HCT116 (cell line): ENCODE results near the gene AURKA. TPM values are rescaled to one million over a fixed set of nuclear protein-coding genes. Genes with fewer than 3 reads are reported as not detected.

Source experiments
- ATAC-seq: fragments of 200-7000 bp; cut with Tn5 transposase; 2 replicates; pipeline ENCODE4 v1.9.1; 2020; ENCODE audit warnings: mild to moderate bottlenecking, moderate library complexity
- BruUV-seq: library from RNA; stranded (reverse); fragments of 400-500 nt; replicated peaks from 2 replicates; lab custom pipeline; 2021; lab: Mats Ljungman, UMichigan
- CTCF ChIA-PET: fragments of 300-600 bp; sonication (Branson Sonifier 250); formaldehyde crosslinking; loops from one replicate; lab custom pipeline; 2021; ENCODE audit warnings: antibody characterized with exemption; lab: Charles Lee
- POLR2A ChIA-PET: fragments of 300-600, 350-600 bp; sonication (Branson Sonifier 250); formaldehyde crosslinking; loops from one replicate; lab custom pipeline; 2021; ENCODE audit warnings: antibody characterized with exemption; lab: Charles Lee
- RAD21 ChIA-PET, 2 experiments: fragments of 300-600 bp; sonication (Branson Sonifier 250); formaldehyde crosslinking; loops; one replicate each; lab custom pipeline; 2023; ENCODE audit warnings: low total read pairs in 2 of 2; ENCODE audit not compliant: uncharacterized antibody in 2 of 2, unreplicated experiment in 2 of 2, low non-redundant PET in 1 of 2; lab: Charles Lee
- DNase-seq: peaks from one replicate; pipeline ENCODE4 v3.0.0-alpha.2; 2010; ENCODE audit warnings: low read depth, low spot score
- H2AFZ ChIP-seq: fragments of 200-600 bp; shearing (Covaris generic), sonication (generic); 2 replicates; pipeline ENCODE4 v1.6.1; 2017; ENCODE audit warnings: low read depth, mixed run types, mixed read lengths, antibody characterized with exemption, low read length; ENCODE audit not compliant: poor library complexity, severe bottlenecking
- H3K27ac ChIP-seq: 2 replicates; pipeline ENCODE4 v1.5.1; 2012; ENCODE audit warnings: low read depth, low read length
- H3K27me3 ChIP-seq: fragments of 200-600 bp; sonication (generic); 2 replicates; pipeline ENCODE4 v1.6.1; 2016; ENCODE audit warnings: mixed run types, low read length, mixed read lengths; ENCODE audit not compliant: insufficient read depth
- H3K36me3 ChIP-seq, 2 experiments: fragments of 200-500 bp in 1 of 2; fragments of 200-600 bp in 1 of 2; sonication (Bioruptor generic) in 1 of 2; sonication (generic) in 1 of 2; 2 replicates each; pipeline versions ENCODE4 v1.5.1 to v1.6.1; 2014 to 2016; ENCODE audit warnings: low read length in 2 of 2, inconsistent platforms in 1 of 2, mixed read lengths in 1 of 2, mixed run types in 1 of 2; ENCODE audit not compliant: insufficient read depth in 2 of 2, control insufficient read depth in 1 of 2
- H3K4me1 ChIP-seq, 2 experiments: fragments of 200-600 bp in 1 of 2; sonication (generic) in 1 of 2; 2 replicates each; pipeline versions ENCODE4 v1.5.1 to v1.6.1; 2012 to 2017; ENCODE audit warnings: low read length in 2 of 2, inconsistent platforms in 1 of 2, mild to moderate bottlenecking in 1 of 2, mixed read lengths in 1 of 2, mixed run types in 1 of 2, moderate library complexity in 1 of 2; ENCODE audit not compliant: insufficient read depth in 2 of 2, control insufficient read depth in 1 of 2
- H3K4me2 ChIP-seq: fragments of 200-600 bp; sonication (generic); 2 replicates; pipeline ENCODE4 v1.6.1; 2017; ENCODE audit warnings: mixed run types, low read length, mixed read lengths
- H3K4me3 ChIP-seq, 2 experiments: fragments of 200-600 bp in 1 of 2; sonication (generic) in 1 of 2; replicated peaks in 1 of 2; 2 replicates each; pipeline ENCODE4 v1.5.1; 2011 to 2016; ENCODE audit warnings: low read length in 2 of 2, control low read depth in 1 of 2, low read depth in 1 of 2, mild to moderate bottlenecking in 1 of 2, mixed read lengths in 1 of 2, mixed run types in 1 of 2
- H3K79me2 ChIP-seq: fragments of 200-600 bp; sonication (generic); 2 replicates; pipeline ENCODE4 v1.6.1; 2017; ENCODE audit warnings: mild to moderate bottlenecking, mixed run types, low read length, moderate library complexity, mixed read lengths; ENCODE audit not compliant: insufficient read depth
- H3K9ac ChIP-seq: fragments of 200-600 bp; sonication (generic); 2 replicates; pipeline ENCODE4 v1.6.1; 2016; ENCODE audit warnings: low read length, mixed read lengths
- H3K9me2 ChIP-seq: fragments of 200-600 bp; sonication (generic), shearing (Covaris generic); 2 replicates; pipeline ENCODE4 v1.6.1; 2017; ENCODE audit warnings: mixed run types, mild to moderate bottlenecking, moderate library complexity; ENCODE audit not compliant: insufficient read depth
- H3K9me3 ChIP-seq, 2 experiments: fragments of 200-500 bp in 1 of 2; fragments of 200-600 bp in 1 of 2; sonication (Bioruptor generic) in 1 of 2; sonication (generic) in 1 of 2; 2 replicates each; pipeline ENCODE4 v1.6.1; 2014 to 2017; ENCODE audit warnings: low read length in 2 of 2, mixed read lengths in 2 of 2, inconsistent platforms in 1 of 2, low read depth in 1 of 2, mild to moderate bottlenecking in 1 of 2, mixed run types in 1 of 2, moderate library complexity in 1 of 2; ENCODE audit not compliant: control insufficient read depth in 1 of 2, insufficient read depth in 1 of 2
- H4K20me1 ChIP-seq: fragments of 200-600 bp; sonication (generic), shearing (Covaris generic); 2 replicates; pipeline ENCODE4 v1.6.1; 2017; ENCODE audit warnings: mixed run types, mild to moderate bottlenecking, moderate library complexity; ENCODE audit not compliant: insufficient read depth
- CBX3 ChIP-seq: IDR thresholded peaks from 2 replicates; pipeline ENCODE4 v1.6.1; 2012; ENCODE audit warnings: low read depth
- EGR1 ChIP-seq: IDR thresholded peaks from 2 replicates; pipeline ENCODE4 v1.6.1; 2012; ENCODE audit warnings: low read depth
- ELF1 ChIP-seq: IDR thresholded peaks from 2 replicates; pipeline ENCODE4 v1.6.1; 2012; ENCODE audit warnings: low read depth, borderline replicate concordance
- EZH2 ChIP-seq: fragments of 200-600 bp; sonication (generic); IDR thresholded peaks from 2 replicates; pipeline ENCODE4 v1.6.1; 2017; ENCODE audit warnings: antibody characterized with exemption, mixed run types
- EZH2phosphoT487 ChIP-seq: fragments of 200-600 bp; IDR thresholded peaks from 2 replicates; pipeline ENCODE4 v1.6.1; 2018; ENCODE audit warnings: antibody characterized with exemption, borderline replicate concordance
- FOSL1 ChIP-seq: IDR thresholded peaks from 2 replicates; pipeline ENCODE4 v1.6.1; 2012; ENCODE audit warnings: low read depth
- JUND ChIP-seq: IDR thresholded peaks from 2 replicates; pipeline ENCODE4 v1.6.1; 2012
- POLR2A ChIP-seq: IDR thresholded peaks from 2 replicates; pipeline ENCODE4 v1.7.0; 2011; ENCODE audit warnings: borderline replicate concordance; ENCODE audit not compliant: insufficient read depth, insufficient read length; ENCODE audit errors: extremely low read depth
- POLR2AphosphoS5 ChIP-seq: IDR thresholded peaks from 2 replicates; pipeline ENCODE4 v1.6.1; 2011; ENCODE audit warnings: mild to moderate bottlenecking, low read depth, low read length, moderate library complexity
- RAD21 ChIP-seq: IDR thresholded peaks from 2 replicates; pipeline ENCODE4 v1.6.1; 2012; ENCODE audit warnings: low read depth, mild to moderate bottlenecking
- SRF ChIP-seq: IDR thresholded peaks from 2 replicates; pipeline ENCODE4 v1.6.1; 2012; ENCODE audit warnings: low read depth
- TCF7L2 ChIP-seq: IDR thresholded peaks from 2 replicates; pipeline ENCODE4 v1.7.0; 2011; ENCODE audit warnings: borderline replicate concordance, inconsistent platforms; ENCODE audit not compliant: insufficient read depth, insufficient read length; ENCODE audit errors: extremely low read depth
- YY1 ChIP-seq: IDR thresholded peaks from 2 replicates; pipeline ENCODE4 v1.6.1; 2011; ENCODE audit warnings: low read length, low read depth, moderate library complexity, mild to moderate bottlenecking; ENCODE audit not compliant: insufficient replicate concordance; ENCODE audit errors: extremely low read depth
- ZFX ChIP-seq: fragments of 450-650 bp; IDR thresholded peaks from 2 replicates; pipeline ENCODE4 v1.6.1; 2017
- ZNF274 ChIP-seq: fragments of 200-500 bp; sonication (Bioruptor generic); IDR thresholded peaks from 2 replicates; pipeline ENCODE4 v1.6.1; 2014; ENCODE audit warnings: mild to moderate bottlenecking, low read depth, low read length, inconsistent platforms
- intact Hi-C: fragments of 100-400 bp; cut with micrococcal nuclease; formaldehyde crosslinking; loops from 2 replicates; pipeline ENCODE4 v1.10.0; 2022
- total RNA-seq: library from RNA; stranded (reverse); gene quantifications from one replicate; pipeline ENCODE4 v1.2.1, GENCODE V29; 2021; ENCODE audit not compliant: unreplicated experiment
- TF ChIP-seq, protein P1 (sequence below): IDR thresholded peaks from 2 replicates; pipeline ENCODE4 v1.6.1; 2012
- TF ChIP-seq, protein P2 (sequence below): IDR thresholded peaks from 2 replicates; pipeline ENCODE4 v1.6.1; 2012
- TF ChIP-seq, protein P3 (sequence below), 3 experiments: fragments of 200-600 bp in 1 of 3; sonication (generic) in 1 of 3; IDR thresholded peaks in 2 of 3; conservative IDR thresholded peaks in 1 of 3; 2 replicates each; pipeline ENCODE4 v1.5.1; 2012 to 2017; ENCODE audit warnings: low read depth in 2 of 3, low read length in 2 of 3, antibody characterized with exemption in 1 of 3, borderline replicate concordance in 1 of 3, control low read depth in 1 of 3, mild to moderate bottlenecking in 1 of 3, mixed read lengths in 1 of 3, mixed run types in 1 of 3, moderate library complexity in 1 of 3; ENCODE audit not compliant: insufficient read depth in 1 of 3

Gene AURKA
- total RNA-seq, 1 experiment from 2014 or later, result 80.1 TPM

DNA sequence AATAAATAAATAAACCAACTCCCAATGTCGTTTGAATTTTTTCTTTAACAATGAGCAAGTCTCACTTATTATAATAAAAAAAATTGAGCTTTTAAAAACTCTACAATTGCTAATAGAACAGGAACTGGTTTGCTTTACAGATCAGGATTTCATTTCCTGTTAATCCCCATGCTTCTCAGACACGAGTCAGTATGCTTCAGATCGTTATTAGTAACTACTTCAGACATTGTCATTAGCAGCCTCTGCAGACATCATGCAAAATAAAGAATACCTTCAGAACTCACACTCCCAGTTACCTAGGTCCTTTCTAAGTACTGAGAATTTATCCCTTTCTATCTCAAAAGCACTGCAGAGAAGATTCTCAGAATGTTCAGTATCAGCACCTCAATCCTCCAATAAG, 43.3 kb downstream of the AURKA start:
- Histone ChIP-seq H3K4me3 (no peak overlapping the region), H3K27me3 (peaks cover 3% of the 10 kb centered on the region; the same call in 1 of the 2 replicates), H3K79me2 (no peaks in the 10 kb centered on the region), H3K4me2 (no peak overlapping the region)
- ChIA-PET CTCF (no interaction called here), POLR2A (no interaction called here)
- TF ChIP-seq EZH2phosphoT487 (no peak), RAD21 (no peak), ZNF274 (no peak), EZH2 (no peak), YY1 (no peak), POLR2AphosphoS5 (no peak), CBX3 (no peak), ELF1 (no peak), EGR1 (no peak), ZFX (no peak), JUND (no peak), SRF (no peak), TCF7L2 (no peak), POLR2A (no peak), FOSL1 (no peak)
- TF ChIP-seq, protein P1, sequence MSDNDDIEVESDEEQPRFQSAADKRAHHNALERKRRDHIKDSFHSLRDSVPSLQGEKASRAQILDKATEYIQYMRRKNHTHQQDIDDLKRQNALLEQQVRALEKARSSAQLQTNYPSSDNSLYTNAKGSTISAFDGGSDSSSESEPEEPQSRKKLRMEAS, result no peak
- TF ChIP-seq, protein P2, sequence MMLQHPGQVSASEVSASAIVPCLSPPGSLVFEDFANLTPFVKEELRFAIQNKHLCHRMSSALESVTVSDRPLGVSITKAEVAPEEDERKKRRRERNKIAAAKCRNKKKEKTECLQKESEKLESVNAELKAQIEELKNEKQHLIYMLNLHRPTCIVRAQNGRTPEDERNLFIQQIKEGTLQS, result no peak
- TF ChIP-seq, protein P3, sequence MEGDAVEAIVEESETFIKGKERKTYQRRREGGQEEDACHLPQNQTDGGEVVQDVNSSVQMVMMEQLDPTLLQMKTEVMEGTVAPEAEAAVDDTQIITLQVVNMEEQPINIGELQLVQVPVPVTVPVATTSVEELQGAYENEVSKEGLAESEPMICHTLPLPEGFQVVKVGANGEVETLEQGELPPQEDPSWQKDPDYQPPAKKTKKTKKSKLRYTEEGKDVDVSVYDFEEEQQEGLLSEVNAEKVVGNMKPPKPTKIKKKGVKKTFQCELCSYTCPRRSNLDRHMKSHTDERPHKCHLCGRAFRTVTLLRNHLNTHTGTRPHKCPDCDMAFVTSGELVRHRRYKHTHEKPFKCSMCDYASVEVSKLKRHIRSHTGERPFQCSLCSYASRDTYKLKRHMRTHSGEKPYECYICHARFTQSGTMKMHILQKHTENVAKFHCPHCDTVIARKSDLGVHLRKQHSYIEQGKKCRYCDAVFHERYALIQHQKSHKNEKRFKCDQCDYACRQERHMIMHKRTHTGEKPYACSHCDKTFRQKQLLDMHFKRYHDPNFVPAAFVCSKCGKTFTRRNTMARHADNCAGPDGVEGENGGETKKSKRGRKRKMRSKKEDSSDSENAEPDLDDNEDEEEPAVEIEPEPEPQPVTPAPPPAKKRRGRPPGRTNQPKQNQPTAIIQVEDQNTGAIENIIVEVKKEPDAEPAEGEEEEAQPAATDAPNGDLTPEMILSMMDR (IDR thresholded peaks at IDR 0.05 in 2 of 3, conservative IDR thresholded peaks at IDR 0.05 in 1 of 3; ENCODE audit: borderline replicate concordance in 1 of 3, insufficient read depth in 1 of 3, low read depth in 2 of 3, low read length in 2 of 3), result no peak
- TF ChIP-seq, all 23 proteins: peak for 0
- ATAC-seq (no peak), DNase-seq (no peak)
- RAD21 ChIA-PET, result no interaction called here
- intact Hi-C loops, result no loop called here
- H3K9me2 ChIP-seq, result no peaks in the 10 kb centered on the region
- no peaks in the 10 kb centered on the region for H3K9me3 ChIP-seq
- no TSS peak for BruUV-seq
- H3K27ac ChIP-seq, result no peak overlapping the region
- H3K9ac ChIP-seq, result no peak overlapping the region
- no peak overlapping the region for H2AFZ ChIP-seq
- H4K20me1 ChIP-seq, result no peaks in the 10 kb centered on the region
- H3K4me1 ChIP-seq, result no peaks in the 10 kb centered on the region
- H3K36me3 ChIP-seq, result no peaks in the 10 kb centered on the region
